Keratinocyte (primary cell): ENCODE measurements around the gene PHLDA3. TPM values are rescaled to one million over a fixed set of nuclear protein-coding genes. Genes with fewer than 3 reads are reported as not detected.

ENCODE experiments used
- DNase-seq: peaks from one replicate; pipeline ENCODE4 v3.0.0-alpha.2; 2011; ENCODE audit warnings: low read depth, missing footprints, low spot score
- FAIRE-seq: peaks from 2 replicates; lab custom pipeline; 2011; peaks lifted over from hg19 to GRCh38; lab: Jason Lieb, UNC
- H2AFZ ChIP-seq: 2 replicates; pipeline ENCODE4 v1.6.0; 2012; ENCODE audit warnings: low read length, control low read depth, inconsistent platforms; ENCODE audit not compliant: control insufficient read depth
- H3K27ac ChIP-seq: 2 replicates; pipeline ENCODE4 v1.5.1; 2011; ENCODE audit warnings: low read length; ENCODE audit not compliant: control insufficient read depth, insufficient read depth
- H3K27me3 ChIP-seq: 3 replicates; pipeline ENCODE4 v1.6.0; 2011; ENCODE audit warnings: low read length; ENCODE audit not compliant: control insufficient read depth, insufficient read depth; ENCODE audit errors: extremely low read depth
- H3K36me3 ChIP-seq, 2 experiments: 2 replicates in 1 of 2; 3 replicates in 1 of 2; pipeline ENCODE4 v1.5.1; 2011; ENCODE audit warnings: low read length in 2 of 2, mild to moderate bottlenecking in 1 of 2; ENCODE audit not compliant: control insufficient read depth in 2 of 2, insufficient read depth in 2 of 2; ENCODE audit errors: extremely low read depth in 1 of 2
- H3K4me1 ChIP-seq: 3 replicates; pipeline ENCODE4 v1.5.1; 2011; ENCODE audit warnings: low read length; ENCODE audit not compliant: control insufficient read depth, insufficient read depth; ENCODE audit errors: extremely low read depth
- H3K4me2 ChIP-seq: 3 replicates; pipeline ENCODE4 v1.6.0; 2011; ENCODE audit warnings: low read depth, low read length; ENCODE audit not compliant: control insufficient read depth, insufficient read depth; ENCODE audit errors: extremely low read depth
- H3K4me3 ChIP-seq, 3 experiments: fragments of 200-600 bp in 1 of 3; sonication (generic) in 1 of 3; 2 replicates in 2 of 3; 3 replicates in 1 of 3; pipeline ENCODE4 v1.5.1; 2011 to 2016; ENCODE audit warnings: low read length in 3 of 3, mild to moderate bottlenecking in 3 of 3, control low read depth in 2 of 3, inconsistent platforms in 1 of 3, low read depth in 1 of 3, mixed read lengths in 1 of 3, mixed run types in 1 of 3, moderate library complexity in 1 of 3; ENCODE audit not compliant: control insufficient read depth in 2 of 3, insufficient read depth in 2 of 3; ENCODE audit errors: extremely low read depth in 1 of 3
- H3K79me2 ChIP-seq: 2 replicates; pipeline ENCODE4 v1.6.0; 2012; ENCODE audit warnings: low read length; ENCODE audit not compliant: control insufficient read depth, insufficient read depth
- H3K9ac ChIP-seq: 3 replicates; pipeline ENCODE4 v1.6.0; 2011; ENCODE audit warnings: low read length; ENCODE audit not compliant: control insufficient read depth, insufficient read depth; ENCODE audit errors: extremely low read depth
- H3K9me1 ChIP-seq: 3 replicates; pipeline ENCODE4 v1.6.0; 2011; ENCODE audit warnings: low read length; ENCODE audit not compliant: control insufficient read depth, insufficient read depth; ENCODE audit errors: extremely low read depth
- H3K9me3 ChIP-seq: 2 replicates; pipeline ENCODE4 v1.5.1; 2012; ENCODE audit warnings: low read depth, low read length; ENCODE audit not compliant: control insufficient read depth
- H4K20me1 ChIP-seq: 3 replicates; pipeline ENCODE4 v1.6.0; 2011; ENCODE audit warnings: low read length; ENCODE audit not compliant: control insufficient read depth, insufficient read depth; ENCODE audit errors: extremely low read depth
- EZH2 ChIP-seq: IDR thresholded peaks from one replicate; pipeline ENCODE4 v1.6.1; 2012; ENCODE audit warnings: inconsistent platforms, mild to moderate bottlenecking, low read length, moderate library complexity
- dilution Hi-C: fragments of 300-500 bp; cut with MboI; formaldehyde crosslinking; loops from one replicate; pipeline ENCODE4 v1.7.0; 2020; ENCODE audit warnings: low sequenced_read_pairs; ENCODE audit not compliant: extremely low pct_ligation_motif_present
- polyA plus RNA-seq, 5 experiments: library from polyadenylated mRNA; depleted of rRNA in 3 of 5; stranded (reverse) in 3 of 5; stranded (forward) in 1 of 5; unstranded in 1 of 5; fragments of >200 nt; gene quantifications; 1 replicate in 1 of 5; 2 replicates in 3 of 5; 3 replicates in 1 of 5; pipeline versions ENCODE4 v1.2.1 to v1.2.3, GENCODE V29; 2011 to 2012; ENCODE audit warnings: missing spikeins in 2 of 5, low read depth in 1 of 5, low replicate concordance in 1 of 5
- TF ChIP-seq, protein P1 (sequence below), 3 experiments: IDR thresholded peaks in 1 of 3; conservative IDR thresholded peaks in 1 of 3; optimal IDR thresholded peaks in 1 of 3; 2 replicates in 2 of 3; 3 replicates in 1 of 3; pipeline versions ENCODE3 to v1.5.1; 2011; ENCODE audit warnings: low read length in 3 of 3, mild to moderate bottlenecking in 3 of 3, moderate library complexity in 2 of 3, control low read depth in 1 of 3, inconsistent platforms in 1 of 3; ENCODE audit not compliant: insufficient read depth in 2 of 3; ENCODE audit errors: extremely low read depth in 1 of 3

The PHLDA3 gene
- polyA plus RNA-seq, 1 donor (not counting 4 experiments of a cell fraction or from before 2014, with no cell fraction given): 48.2 TPM

DNA sequence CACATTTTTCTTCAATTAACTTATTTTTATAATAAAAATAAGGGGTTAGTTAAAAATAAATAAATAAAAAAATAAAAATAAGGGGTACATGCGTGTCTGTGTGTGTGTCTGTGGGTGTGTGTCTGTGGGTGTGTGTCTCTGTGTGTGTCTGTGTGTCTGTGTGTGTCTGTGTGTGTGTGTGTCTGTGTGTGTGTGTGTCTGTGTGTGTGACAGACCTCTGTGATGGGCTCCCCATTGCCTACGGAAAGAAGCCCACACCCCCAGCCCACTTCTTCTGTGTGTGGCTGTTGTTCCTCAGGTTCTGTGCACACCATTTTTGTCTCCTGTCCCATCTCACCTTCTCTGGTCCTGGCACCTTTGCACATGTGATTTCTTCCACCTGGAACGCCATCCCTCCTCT lies 9.9 kb downstream of the PHLDA3 start:
- no peak for FAIRE-seq

DNA sequence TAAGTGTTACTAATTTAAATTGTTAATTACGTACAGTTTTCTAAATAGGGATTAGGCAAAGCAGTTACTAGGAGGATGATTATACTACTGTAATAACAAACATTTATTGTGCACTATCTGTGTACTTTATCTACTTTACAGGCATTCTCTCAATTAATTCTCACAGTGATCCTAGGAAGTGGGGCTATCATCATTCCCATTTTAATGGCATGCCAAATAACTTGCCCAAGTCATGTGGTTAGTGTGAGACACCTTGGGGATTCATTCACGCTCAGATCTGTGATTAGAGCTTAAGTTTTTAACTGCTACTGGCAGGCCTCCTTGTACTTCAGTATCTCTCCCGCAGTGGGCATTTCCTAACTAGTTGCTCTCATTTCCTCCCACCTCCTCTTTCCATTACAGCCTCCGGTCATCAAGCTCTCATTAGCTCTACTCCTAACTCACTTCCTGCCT lies 11.5 kb downstream of the PHLDA3 start:
- Histone ChIP-seq H3K27me3 (no peaks in the 10 kb centered on the region), H3K79me2 (no peaks in the 10 kb centered on the region), H3K4me3 (no peak overlapping the region), H3K4me1 (peaks cover 55% of the 10 kb centered on the region), H3K36me3 (no peaks in the 10 kb centered on the region), H3K4me2 (no peak overlapping the region), H4K20me1 (no peaks in the 10 kb centered on the region), H2AFZ (no peak overlapping the region), H3K9me1 (no peaks in the 10 kb centered on the region), H3K27ac (peak overlapping the region; percentile 58), H3K9me3 (no peaks in the 10 kb centered on the region), H3K9ac (peak overlapping the region; percentile 51)
- DNase-seq: no peak
- no peak for TF ChIP-seq EZH2
- TF ChIP-seq, protein P1, sequence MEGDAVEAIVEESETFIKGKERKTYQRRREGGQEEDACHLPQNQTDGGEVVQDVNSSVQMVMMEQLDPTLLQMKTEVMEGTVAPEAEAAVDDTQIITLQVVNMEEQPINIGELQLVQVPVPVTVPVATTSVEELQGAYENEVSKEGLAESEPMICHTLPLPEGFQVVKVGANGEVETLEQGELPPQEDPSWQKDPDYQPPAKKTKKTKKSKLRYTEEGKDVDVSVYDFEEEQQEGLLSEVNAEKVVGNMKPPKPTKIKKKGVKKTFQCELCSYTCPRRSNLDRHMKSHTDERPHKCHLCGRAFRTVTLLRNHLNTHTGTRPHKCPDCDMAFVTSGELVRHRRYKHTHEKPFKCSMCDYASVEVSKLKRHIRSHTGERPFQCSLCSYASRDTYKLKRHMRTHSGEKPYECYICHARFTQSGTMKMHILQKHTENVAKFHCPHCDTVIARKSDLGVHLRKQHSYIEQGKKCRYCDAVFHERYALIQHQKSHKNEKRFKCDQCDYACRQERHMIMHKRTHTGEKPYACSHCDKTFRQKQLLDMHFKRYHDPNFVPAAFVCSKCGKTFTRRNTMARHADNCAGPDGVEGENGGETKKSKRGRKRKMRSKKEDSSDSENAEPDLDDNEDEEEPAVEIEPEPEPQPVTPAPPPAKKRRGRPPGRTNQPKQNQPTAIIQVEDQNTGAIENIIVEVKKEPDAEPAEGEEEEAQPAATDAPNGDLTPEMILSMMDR (optimal IDR thresholded peaks at IDR 0.05 in 1 of 3, IDR thresholded peaks at IDR 0.05 in 1 of 3, conservative IDR thresholded peaks at IDR 0.05 in 1 of 3; ENCODE audit: extremely low read depth in 1 of 3, insufficient read depth in 2 of 3, low read length in 3 of 3): no peak
- dilution Hi-C loops: no loop called here
- FAIRE-seq: no peak

More for the DNA sequence above, 9.9 kb downstream of the PHLDA3 start:
- Histone ChIP-seq H3K36me3 (peaks cover 0 to under 1% of the 10 kb centered on the region in 2 experiments), H3K4me2 (no peak overlapping the region), H3K4me1 (peaks cover 66% of the 10 kb centered on the region), H3K79me2 (peaks cover under 1% of the 10 kb centered on the region), H3K9ac (no peak overlapping the region), H3K4me3 (no peak overlapping the region), H3K9me3 (no peaks in the 10 kb centered on the region), H2AFZ (no peak overlapping the region), H3K9me1 (no peaks in the 10 kb centered on the region), H3K27ac (no peak overlapping the region), H4K20me1 (no peaks in the 10 kb centered on the region), H3K27me3 (no peaks in the 10 kb centered on the region)
- TF ChIP-seq EZH2: no peak
- TF ChIP-seq, protein P1 (optimal IDR thresholded peaks at IDR 0.05 in 1 of 3, IDR thresholded peaks at IDR 0.05 in 1 of 3, conservative IDR thresholded peaks at IDR 0.05 in 1 of 3; ENCODE audit: extremely low read depth in 1 of 3, insufficient read depth in 2 of 3, low read length in 3 of 3): no peak
- DNase-seq: no peak
- dilution Hi-C loops: no loop called here
